Astrocyte (in vitro differentiated cells and primary cell): ENCODE results near the gene LMO1. TPM values are rescaled to one million over a fixed set of nuclear protein-coding genes. Genes with fewer than 3 reads are reported as not detected.

Source experiments
- DNase-seq: peaks from one replicate; pipeline ENCODE4 v3.0.0-alpha.2; 2010; ENCODE audit warnings: low read depth
- FAIRE-seq: peaks from 2 replicates; lab custom pipeline; 2011; peaks lifted over from hg19 to GRCh38; lab: Jason Lieb, UNC
- H2AFZ ChIP-seq: 2 replicates; pipeline ENCODE4 v1.6.0; 2012; ENCODE audit warnings: low read depth, low read length, inconsistent platforms
- H3K27ac ChIP-seq: 2 replicates; pipeline ENCODE4 v1.5.1; 2011; ENCODE audit warnings: low read depth, low read length, inconsistent platforms
- H3K27me3 ChIP-seq: 2 replicates; pipeline ENCODE4 v1.6.0; 2011; ENCODE audit warnings: low read length, inconsistent platforms; ENCODE audit not compliant: insufficient read depth
- H3K36me3 ChIP-seq: 2 replicates; pipeline ENCODE4 v1.5.1; 2011; ENCODE audit warnings: low read length, inconsistent platforms; ENCODE audit not compliant: insufficient read depth
- H3K4me1 ChIP-seq: 2 replicates; pipeline ENCODE4 v1.5.1; 2011; ENCODE audit warnings: low read length, inconsistent platforms; ENCODE audit not compliant: insufficient read depth
- H3K4me2 ChIP-seq: 2 replicates; pipeline ENCODE4 v1.6.0; 2012; ENCODE audit warnings: low read length, inconsistent platforms
- H3K4me3 ChIP-seq: 2 replicates; pipeline ENCODE4 v1.5.1; 2011; ENCODE audit warnings: low read depth, mild to moderate bottlenecking, low read length, inconsistent platforms; ENCODE audit not compliant: insufficient read depth
- H3K79me2 ChIP-seq: 2 replicates; pipeline ENCODE4 v1.6.0; 2012; ENCODE audit warnings: mild to moderate bottlenecking, low read length, inconsistent platforms; ENCODE audit not compliant: insufficient read depth
- H3K9ac ChIP-seq: 2 replicates; pipeline ENCODE4 v1.6.0; 2012; ENCODE audit warnings: mild to moderate bottlenecking, low read length, inconsistent platforms
- H3K9me3 ChIP-seq: 2 replicates; pipeline ENCODE4 v1.5.1; 2012; ENCODE audit warnings: low read depth, mild to moderate bottlenecking, low read length, inconsistent platforms; ENCODE audit not compliant: insufficient read depth
- H4K20me1 ChIP-seq: 2 replicates; pipeline ENCODE4 v1.6.0; 2012; ENCODE audit warnings: low read length, inconsistent platforms; ENCODE audit not compliant: insufficient read depth
- H3K27ac Mint-ChIP-seq: one replicate; pipeline ENCODE4 v1.8.0; 2021; ENCODE audit warnings: mild to moderate bottlenecking, mixed read lengths; ENCODE audit not compliant: unreplicated experiment
- H3K27me3 Mint-ChIP-seq: one replicate; pipeline ENCODE4 v1.8.0; 2021; ENCODE audit warnings: low read depth, mixed read lengths; ENCODE audit not compliant: unreplicated experiment
- H3K36me3 Mint-ChIP-seq: one replicate; pipeline ENCODE4 v1.8.0; 2021; ENCODE audit warnings: low read depth, mixed read lengths; ENCODE audit not compliant: unreplicated experiment
- H3K4me1 Mint-ChIP-seq: one replicate; pipeline ENCODE4 v1.8.0; 2021; ENCODE audit warnings: low read depth, mixed read lengths; ENCODE audit not compliant: unreplicated experiment
- H3K4me3 Mint-ChIP-seq: one replicate; pipeline ENCODE4 v1.8.0; 2021; ENCODE audit warnings: mild to moderate bottlenecking, moderate library complexity, mixed read lengths; ENCODE audit not compliant: unreplicated experiment
- H3K9me3 Mint-ChIP-seq: one replicate; pipeline ENCODE4 v1.8.0; 2021; ENCODE audit warnings: mild to moderate bottlenecking, mixed read lengths; ENCODE audit not compliant: unreplicated experiment
- EZH2 ChIP-seq: IDR thresholded peaks from 2 replicates; pipeline ENCODE4 v1.6.1; 2012; ENCODE audit warnings: mild to moderate bottlenecking, low read length, inconsistent platforms; ENCODE audit not compliant: insufficient read depth
- total RNA-seq: library from RNA; stranded (reverse); gene quantifications from 2 replicates; pipeline ENCODE4 v1.2.1, GENCODE V29; 2021
- TF ChIP-seq, protein P1 (sequence below): IDR thresholded peaks from 2 replicates; pipeline ENCODE4 v1.5.1; 2011; ENCODE audit warnings: low read depth, mild to moderate bottlenecking, inconsistent platforms, low read length, moderate library complexity; ENCODE audit not compliant: insufficient read depth

Gene LMO1
- total RNA-seq, 1 donor from 2014 or later, result 1.5 TPM

GRCh38 chr11:8249482-8249881, 14.2 kb downstream of the LMO1 start:
- Histone ChIP-seq H3K27me3 (peaks cover 15% of the 10 kb centered on the region), H3K27ac (no peak overlapping the region), H3K9ac (no peak overlapping the region), H4K20me1 (no peaks in the 10 kb centered on the region), H3K4me1 (no peaks in the 10 kb centered on the region), H3K36me3 (no peaks in the 10 kb centered on the region), H3K4me2 (no peak overlapping the region), H3K79me2 (no peaks in the 10 kb centered on the region), H3K9me3 (no peaks in the 10 kb centered on the region), H2AFZ (no peak overlapping the region), H3K4me3 (no peak overlapping the region)
- H3K4me3 Mint-ChIP-seq, result no peak overlapping the region
- FAIRE-seq (no peak), DNase-seq (no peak)
- peaks cover 62% of the 10 kb centered on the region for H3K27me3 Mint-ChIP-seq
- no peaks in the 10 kb centered on the region for H3K36me3 Mint-ChIP-seq
- H3K4me1 Mint-ChIP-seq, result no peaks in the 10 kb centered on the region
- H3K9me3 Mint-ChIP-seq, result peaks cover 2% of the 10 kb centered on the region
- TF ChIP-seq, protein P1, sequence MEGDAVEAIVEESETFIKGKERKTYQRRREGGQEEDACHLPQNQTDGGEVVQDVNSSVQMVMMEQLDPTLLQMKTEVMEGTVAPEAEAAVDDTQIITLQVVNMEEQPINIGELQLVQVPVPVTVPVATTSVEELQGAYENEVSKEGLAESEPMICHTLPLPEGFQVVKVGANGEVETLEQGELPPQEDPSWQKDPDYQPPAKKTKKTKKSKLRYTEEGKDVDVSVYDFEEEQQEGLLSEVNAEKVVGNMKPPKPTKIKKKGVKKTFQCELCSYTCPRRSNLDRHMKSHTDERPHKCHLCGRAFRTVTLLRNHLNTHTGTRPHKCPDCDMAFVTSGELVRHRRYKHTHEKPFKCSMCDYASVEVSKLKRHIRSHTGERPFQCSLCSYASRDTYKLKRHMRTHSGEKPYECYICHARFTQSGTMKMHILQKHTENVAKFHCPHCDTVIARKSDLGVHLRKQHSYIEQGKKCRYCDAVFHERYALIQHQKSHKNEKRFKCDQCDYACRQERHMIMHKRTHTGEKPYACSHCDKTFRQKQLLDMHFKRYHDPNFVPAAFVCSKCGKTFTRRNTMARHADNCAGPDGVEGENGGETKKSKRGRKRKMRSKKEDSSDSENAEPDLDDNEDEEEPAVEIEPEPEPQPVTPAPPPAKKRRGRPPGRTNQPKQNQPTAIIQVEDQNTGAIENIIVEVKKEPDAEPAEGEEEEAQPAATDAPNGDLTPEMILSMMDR, result no peak
- TF ChIP-seq EZH2, result no peak
- no peak overlapping the region for H3K27ac Mint-ChIP-seq

GRCh38 chr11:8248786-8249185, 14.9 kb downstream of the LMO1 start:
- no peak overlapping the region for H3K27ac ChIP-seq

DNA sequence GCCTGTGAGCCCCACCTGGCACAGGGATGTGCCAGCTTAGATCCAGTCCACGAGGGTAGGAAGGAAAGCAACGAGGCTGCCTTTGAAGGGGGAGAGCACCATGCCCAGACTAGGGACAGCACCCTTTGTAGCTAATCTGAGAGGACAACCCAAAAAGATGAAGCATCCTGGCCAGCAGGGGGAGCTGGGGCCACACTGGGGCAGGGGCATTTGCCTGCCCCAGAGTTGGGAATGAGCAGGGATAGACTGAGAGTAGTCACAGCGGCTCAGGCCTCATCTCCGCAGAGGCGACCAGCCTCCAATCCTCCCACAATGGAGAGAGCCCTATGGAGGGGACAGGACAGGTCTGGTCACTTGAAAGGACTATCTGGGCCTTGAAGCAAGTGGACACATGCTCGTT, 16.4 kb downstream of the LMO1 start:
- Histone ChIP-seq H3K36me3 (no peaks in the 10 kb centered on the region), H3K4me1 (no peaks in the 10 kb centered on the region), H3K9ac (no peak overlapping the region), H2AFZ (no peak overlapping the region), H3K4me3 (no peak overlapping the region), H3K27ac (no peak overlapping the region), H3K4me2 (no peak overlapping the region), H3K9me3 (no peaks in the 10 kb centered on the region), H4K20me1 (no peaks in the 10 kb centered on the region), H3K79me2 (no peaks in the 10 kb centered on the region), H3K27me3 (peaks cover 15% of the 10 kb centered on the region)
- no peak for TF ChIP-seq EZH2
- TF ChIP-seq, protein P1, result peak; percentile 14
- H3K27ac Mint-ChIP-seq, result no peak overlapping the region
- DNase-seq, result no peak
- no peaks in the 10 kb centered on the region for H3K36me3 Mint-ChIP-seq
- H3K9me3 Mint-ChIP-seq, result peaks cover 2% of the 10 kb centered on the region
- H3K4me3 Mint-ChIP-seq, result no peak overlapping the region
- no peak for FAIRE-seq
- H3K27me3 Mint-ChIP-seq, result peaks cover 74% of the 10 kb centered on the region
- no peaks in the 10 kb centered on the region for H3K4me1 Mint-ChIP-seq

More at GRCh38 chr11:8248786-8249185, 14.9 kb downstream of the LMO1 start:
- peaks cover 2% of the 10 kb centered on the region for H3K9me3 Mint-ChIP-seq
- FAIRE-seq, result no peak
- no peak overlapping the region for H3K27ac Mint-ChIP-seq
- no peak overlapping the region for H3K4me3 ChIP-seq
- H3K4me1 Mint-ChIP-seq, result no peaks in the 10 kb centered on the region
- H2AFZ ChIP-seq, result no peak overlapping the region
- H3K4me3 Mint-ChIP-seq, result no peak overlapping the region
- no peak overlapping the region for H3K9ac ChIP-seq
- DNase-seq, result no peak
- peaks cover 64% of the 10 kb centered on the region for H3K27me3 Mint-ChIP-seq
- TF ChIP-seq, protein P1, result no peak
- no peak for TF ChIP-seq EZH2
- H3K36me3 ChIP-seq, result no peaks in the 10 kb centered on the region
- H3K4me2 ChIP-seq, result no peak overlapping the region
- no peaks in the 10 kb centered on the region for H3K4me1 ChIP-seq
- H3K27me3 ChIP-seq, result peaks cover 15% of the 10 kb centered on the region
- H3K36me3 Mint-ChIP-seq, result no peaks in the 10 kb centered on the region
- H4K20me1 ChIP-seq, result no peaks in the 10 kb centered on the region
- no peaks in the 10 kb centered on the region for H3K9me3 ChIP-seq
- H3K79me2 ChIP-seq, result no peaks in the 10 kb centered on the region
